NCI-H187 (cell line): Measurements from ENCODE around the gene INPP5A.
A peak's percentile ranks its signal among the peaks of the same experiment; 100 is the strongest.
"Not testable (repeated sequence)": the region's sequence is repeated elsewhere in the genome, so short reads cannot be mapped to it uniquely, and the experiment has no call there.

Experiments
- DNase-seq, 2 experiments: peaks; one replicate each; lab custom pipeline; 2025; lab: John Stamatoyannopoulos, UW

Gene INPP5A

DNA sequence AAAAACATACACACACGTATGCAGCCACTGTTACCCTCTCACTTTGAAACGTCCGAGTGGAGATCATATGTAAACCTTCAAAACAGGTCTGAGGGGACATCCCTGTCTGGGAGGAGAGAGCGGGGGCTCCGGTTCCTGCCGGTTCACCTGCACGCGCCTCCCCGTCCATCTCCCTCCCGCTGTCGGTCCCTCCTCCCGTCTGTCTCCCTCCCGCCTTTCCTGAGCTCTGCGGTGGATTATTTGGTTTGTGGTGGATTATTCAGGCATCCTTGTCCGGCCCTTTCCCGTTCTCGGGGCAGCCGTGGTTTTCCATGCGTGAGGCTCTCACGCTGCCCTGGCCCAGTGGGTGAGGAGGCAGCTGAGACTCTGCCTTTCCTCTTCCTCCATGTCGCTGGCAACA is 188.6 kb downstream of the INPP5A start:
- no peak for DNase-seq

DNA sequence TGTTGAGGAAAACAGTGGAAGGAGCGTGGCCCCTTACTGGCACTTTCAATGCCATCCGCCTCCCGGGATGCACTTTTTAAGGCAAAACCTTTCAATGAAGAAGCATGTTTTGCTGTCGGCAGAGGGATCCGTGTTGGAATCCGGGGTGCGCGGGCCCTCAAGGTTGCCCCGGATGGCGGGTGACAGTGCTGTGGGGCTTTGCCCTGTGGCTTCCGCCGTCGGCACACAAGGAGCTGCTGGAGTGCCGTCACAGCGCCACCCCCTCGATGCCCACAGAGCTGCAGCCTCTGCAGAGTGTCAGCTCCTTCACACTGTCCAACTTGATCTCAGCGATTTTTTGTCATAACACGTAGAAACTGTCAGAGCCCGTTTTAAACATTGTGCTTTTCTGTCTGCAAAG is 189.4 kb downstream of the INPP5A start:
- no peak for DNase-seq

DNA sequence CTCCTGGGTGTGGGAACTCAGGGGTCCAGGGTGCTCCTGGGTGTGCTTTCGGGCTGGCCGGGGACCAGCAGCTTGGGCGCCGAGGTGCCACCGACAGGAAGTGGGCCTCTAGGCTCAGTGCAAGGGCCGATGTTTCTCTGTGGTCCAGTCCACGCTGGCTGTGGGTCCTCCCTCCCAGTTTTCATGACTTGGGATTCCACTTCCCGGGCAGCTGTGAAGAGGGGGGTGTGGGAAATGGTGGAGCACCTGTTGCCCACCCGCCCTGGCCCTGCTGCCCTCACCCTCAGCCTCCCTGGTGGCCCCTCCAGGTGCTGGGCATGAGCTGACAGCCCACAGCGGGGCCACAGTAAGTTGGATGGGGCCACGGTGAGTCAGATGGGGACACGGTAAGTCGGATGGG is 189.8 kb downstream of the INPP5A start:
- no peak for DNase-seq

DNA sequence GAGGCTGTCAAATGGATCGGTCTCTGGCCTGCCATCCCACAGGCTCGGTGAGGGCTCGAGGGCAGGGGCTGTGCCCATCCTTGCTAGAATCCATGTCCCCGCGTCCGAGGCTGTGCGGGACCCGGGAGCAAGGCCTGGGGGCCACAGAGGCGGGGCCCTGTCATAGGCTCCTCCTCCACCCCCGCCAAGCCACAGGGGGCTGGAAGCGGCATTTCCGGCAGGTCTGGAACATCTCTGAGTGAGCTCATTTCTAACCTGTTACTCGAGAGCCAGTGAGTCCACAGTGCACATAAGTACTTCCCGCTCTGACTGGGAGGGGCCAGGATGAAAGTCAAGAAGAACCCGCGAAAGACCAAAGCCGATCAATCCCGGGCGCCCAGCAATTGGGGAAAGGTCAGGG is 190.7 kb downstream of the INPP5A start:
- DNase-seq, result no peak

DNA sequence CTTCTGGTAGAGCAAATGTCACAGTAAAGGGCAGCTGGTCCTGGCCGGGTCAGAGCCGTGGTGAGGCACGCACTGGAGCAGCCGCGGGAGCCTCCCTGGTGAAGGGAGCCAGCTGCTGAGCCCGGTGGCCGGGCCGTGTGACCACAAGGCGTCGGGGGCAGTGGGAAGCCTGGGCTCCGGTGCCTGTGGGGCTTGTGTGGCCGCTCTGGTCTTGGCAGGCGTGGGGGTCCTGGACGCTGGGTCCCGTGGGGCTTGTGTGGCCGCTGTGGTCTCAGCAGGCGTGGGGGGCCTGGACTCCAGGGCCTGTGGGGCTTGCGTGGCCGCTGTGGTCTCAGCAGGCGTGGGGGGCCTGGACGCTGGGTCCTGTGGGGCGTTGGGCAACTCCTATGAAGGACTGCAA is 191.2 kb downstream of the INPP5A start:
- no peak for DNase-seq

DNA sequence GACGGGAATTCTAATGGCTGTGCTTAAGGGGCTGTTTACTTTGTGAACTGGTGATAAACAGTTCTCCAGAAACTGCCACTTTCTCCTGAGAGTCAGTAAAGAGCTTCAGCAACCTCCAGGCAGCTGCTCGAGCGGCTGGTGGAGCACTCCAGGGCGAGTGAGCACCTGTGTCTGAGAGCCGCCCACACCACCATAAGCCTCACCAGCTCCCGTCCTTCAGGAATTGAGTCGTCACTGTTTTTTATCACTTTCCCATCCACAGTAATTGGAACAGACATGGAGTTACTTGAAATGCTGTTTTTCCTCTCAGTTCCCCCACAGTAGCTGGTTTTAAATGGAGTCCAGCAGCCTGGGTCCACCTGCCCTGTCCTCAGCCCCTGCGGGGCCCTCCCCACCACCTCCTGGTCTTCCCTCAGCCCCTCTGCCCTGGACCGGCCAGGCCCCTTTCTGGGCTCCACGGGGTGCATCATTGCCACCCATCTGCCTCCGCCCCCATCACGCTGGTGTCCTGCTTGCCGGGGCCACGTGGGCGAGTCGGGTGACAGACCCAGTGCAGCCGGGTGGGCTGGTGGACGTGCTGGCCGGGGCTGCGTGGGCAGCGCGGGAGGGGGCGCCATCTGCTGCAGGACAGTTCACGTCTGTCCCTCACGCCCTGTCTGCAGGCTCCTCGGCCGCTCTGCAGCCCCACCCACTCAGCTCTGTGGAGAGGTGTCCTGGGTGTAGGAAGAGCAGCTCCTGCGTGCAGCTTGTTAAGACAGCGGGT is 192.4 kb downstream of the INPP5A start:
- DNase-seq, result peak in 1 of 2 experiments; percentile 10

- DNase-seq, result no peak
Observed at GRCh38 chr10:132730573-132730953, 193.0 kb downstream of the INPP5A start.

DNA sequence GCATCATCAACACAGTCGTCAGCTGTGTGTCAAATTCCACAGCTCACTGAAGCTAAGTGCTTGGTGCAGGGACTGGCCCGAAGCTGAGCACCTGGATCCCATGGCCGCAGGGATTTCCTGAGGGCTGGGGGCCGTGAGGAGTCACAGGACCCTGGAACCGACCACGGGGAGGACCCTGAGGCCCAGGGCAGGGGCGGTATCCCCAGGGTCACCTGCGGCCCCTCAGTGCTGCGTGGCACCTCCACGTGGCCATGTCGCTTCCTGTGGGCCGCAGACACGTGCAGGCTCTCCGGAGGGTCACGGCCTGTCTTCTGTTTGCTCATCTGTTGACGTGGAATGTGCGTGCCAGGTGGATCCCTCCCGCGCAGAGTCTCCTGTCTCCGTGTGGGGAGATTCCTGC is 194.9 kb downstream of the INPP5A start:
- no peak for DNase-seq

DNA sequence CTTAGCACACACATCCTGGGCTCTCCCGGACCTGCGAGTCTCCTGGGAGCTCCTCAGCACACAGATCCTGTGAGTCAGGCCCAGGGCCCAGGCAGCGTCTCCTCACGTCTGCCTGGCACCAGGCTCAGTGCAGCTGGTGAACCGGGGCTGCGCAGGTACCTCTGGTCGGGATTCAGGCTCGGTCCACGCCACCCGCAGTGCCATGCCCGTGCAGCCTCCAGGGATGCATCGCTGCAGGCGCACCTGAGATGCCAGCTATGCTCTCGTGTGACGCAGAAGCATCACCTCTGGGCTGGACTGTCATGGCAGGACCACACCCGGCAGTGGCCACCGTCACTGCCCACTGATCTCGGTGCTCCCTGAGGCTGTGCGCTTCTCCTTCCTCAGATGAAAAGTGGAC is 196.3 kb downstream of the INPP5A start:
- DNase-seq, result no peak

DNA sequence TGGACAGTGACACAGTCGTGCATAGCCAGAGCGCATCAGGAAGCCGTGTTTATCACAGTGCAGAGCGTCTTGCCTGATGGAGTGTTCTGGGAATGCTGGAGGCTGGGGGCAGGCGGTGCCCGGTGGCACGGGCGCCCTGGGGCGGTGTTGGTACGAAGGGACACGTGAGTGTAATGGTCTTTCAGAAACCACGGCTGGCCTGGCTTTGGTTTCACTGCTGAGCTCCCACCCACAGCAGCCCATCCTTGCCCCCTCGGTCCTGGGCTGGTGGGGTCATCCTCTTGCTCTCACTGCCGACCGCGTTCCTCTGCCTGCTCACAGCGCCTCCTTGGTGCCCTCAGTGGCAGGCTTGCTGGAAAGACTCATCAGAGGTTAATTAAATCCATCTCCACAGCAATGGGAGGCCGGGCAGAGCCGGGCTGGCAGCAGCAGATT is 197.8 kb downstream of the INPP5A start:
- DNase-seq, result no peak

- no peak for DNase-seq
Observed at GRCh38 chr10:132735923-132736391, 198.4 kb downstream of the INPP5A start.

DNA sequence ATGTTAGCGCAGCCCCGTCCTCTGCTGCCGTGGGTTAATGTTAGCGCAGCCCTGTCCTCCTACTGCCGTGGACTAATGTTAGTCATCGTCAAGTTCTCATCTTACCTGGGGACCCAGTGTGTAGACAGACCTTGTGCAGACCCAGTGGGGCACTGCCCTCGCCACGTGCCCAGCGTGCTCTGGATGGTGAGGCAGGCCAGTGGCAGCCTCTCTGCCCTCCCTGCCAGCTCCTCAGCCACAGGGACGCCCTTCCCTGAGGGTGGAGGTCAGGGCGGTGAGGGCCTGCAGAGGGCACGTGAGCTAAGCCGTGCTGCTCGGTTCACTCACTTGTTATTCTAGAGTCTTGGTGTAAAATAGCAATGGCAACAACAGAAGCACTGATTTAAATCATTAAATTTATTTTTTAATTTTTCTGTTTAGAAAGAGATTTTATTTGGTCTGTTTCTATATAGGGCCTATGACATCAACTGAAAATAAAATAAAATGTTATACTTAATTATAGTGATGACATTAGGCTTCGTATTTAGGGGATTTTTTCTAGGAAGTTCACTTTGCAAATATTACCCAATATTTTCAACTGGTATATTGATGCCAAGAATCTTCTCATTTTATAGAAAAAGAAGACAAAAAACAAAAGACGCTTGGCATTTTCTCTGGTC is 199.9 kb downstream of the INPP5A start:
- no peak for DNase-seq

GRCh38 chr10:132738454-132739224 is 201.1 kb downstream of the INPP5A start:
- DNase-seq, result no peak

- DNase-seq, result no peak
Observed at GRCh38 chr10:132739225-132739613, 201.6 kb downstream of the INPP5A start.

GRCh38 chr10:132740588-132740987 is 203.0 kb downstream of the INPP5A start:
- DNase-seq, result no peak

GRCh38 chr10:132742167-132742836 is 204.7 kb downstream of the INPP5A start:
- DNase-seq, result no peak

- DNase-seq, result no peak
Observed at GRCh38 chr10:132742837-132743194, 205.2 kb downstream of the INPP5A start.

GRCh38 chr10:132743196-132743924 is 205.8 kb downstream of the INPP5A start:
- DNase-seq, result not testable (repeated sequence)

GRCh38 chr10:132743925-132744490 is 206.4 kb downstream of the INPP5A start:
- no peak for DNase-seq

GRCh38 chr10:132744839-132745238 is 207.3 kb downstream of the INPP5A start:
- DNase-seq, result no peak

- DNase-seq, result no peak
Observed at GRCh38 chr10:132745511-132745910, 207.9 kb downstream of the INPP5A start.
